CD4-positive, alpha-beta T cell (primary cell): Measurements from ENCODE around the gene SFTPD. TPM values are rescaled to one million over a fixed set of nuclear protein-coding genes. Genes with fewer than 3 reads are reported as not detected.
"Not testable (repeated sequence)": the region's sequence is repeated elsewhere in the genome, so short reads cannot be mapped to it uniquely, and the experiment has no call there.

Source experiments
- ATAC-seq: fragments of 200-7000 bp; cut with Tn5 transposase; one replicate; pipeline ENCODE4 v1.10.0; 2022; ENCODE audit warnings: mild to moderate bottlenecking; ENCODE audit not compliant: poor library complexity
- CTCF ChIA-PET: fragments of 350-600 bp; sonication (Branson Sonifier 250); formaldehyde crosslinking; loops from one replicate; lab custom pipeline; 2021; ENCODE audit warnings: antibody characterized with exemption, inconsistent platforms; lab: Charles Lee
- POLR2A ChIA-PET: fragments of 350-600 bp; sonication (Branson Sonifier 250); formaldehyde crosslinking; loops from one replicate; lab custom pipeline; 2021; ENCODE audit warnings: antibody characterized with exemption, inconsistent platforms; lab: Charles Lee
- DNase-seq, 14 experiments: peaks; one replicate each; pipeline ENCODE4 v3.0.0-alpha.2; 2013 to 2020; ENCODE audit warnings: mixed read lengths in 2 of 14
- H3K27ac ChIP-seq, 2 donors: one replicate each; pipeline versions ENCODE4 v1.5.1 to v1.7.0; 2013; ENCODE audit warnings: low read length in 2 of 2, low read depth in 1 of 2, mild to moderate bottlenecking in 1 of 2
- H3K27me3 ChIP-seq, 2 experiments: 1 replicate in 1 of 2; 2 replicates in 1 of 2; pipeline versions ENCODE4 v1.6.1 to v1.7.0; 2013; ENCODE audit warnings: low read length in 2 of 2, control low read depth in 1 of 2, mild to moderate bottlenecking in 1 of 2, moderate library complexity in 1 of 2; ENCODE audit not compliant: insufficient read depth in 2 of 2, control insufficient read depth in 1 of 2
- H3K36me3 ChIP-seq: one replicate; pipeline ENCODE4 v1.6.1; 2013; ENCODE audit warnings: low read length, control low read depth; ENCODE audit not compliant: insufficient read depth
- H3K4me1 ChIP-seq: one replicate; pipeline ENCODE4 v1.6.1; 2013; ENCODE audit warnings: low read length, control low read depth; ENCODE audit not compliant: insufficient read depth
- H3K4me3 ChIP-seq: one replicate; pipeline ENCODE4 v1.5.1; 2013; ENCODE audit warnings: mild to moderate bottlenecking, low read length, moderate library complexity
- H3K9me3 ChIP-seq, 2 experiments: 1 replicate in 1 of 2; 2 replicates in 1 of 2; pipeline versions ENCODE4 v1.6.1 to v1.7.0; 2013; ENCODE audit warnings: low read length in 2 of 2, mild to moderate bottlenecking in 2 of 2, control low read depth in 1 of 2, moderate library complexity in 1 of 2; ENCODE audit not compliant: control insufficient read depth in 1 of 2, insufficient read depth in 1 of 2
- H3K27ac Mint-ChIP-seq: one replicate; pipeline ENCODE4 v1.8.0; 2020; ENCODE audit warnings: mixed read lengths
- H3K27me3 Mint-ChIP-seq: one replicate; pipeline ENCODE4 v1.8.0; 2021; ENCODE audit warnings: mixed read lengths
- H3K36me3 Mint-ChIP-seq: one replicate; pipeline ENCODE4 v1.8.0; 2021; ENCODE audit warnings: low read depth, mixed read lengths
- H3K4me1 Mint-ChIP-seq: one replicate; pipeline ENCODE4 v1.8.0; 2021; ENCODE audit warnings: low read depth, mixed read lengths
- H3K4me3 Mint-ChIP-seq: one replicate; pipeline ENCODE4 v1.8.0; 2020; ENCODE audit warnings: mild to moderate bottlenecking, mixed read lengths
- H3K9me3 Mint-ChIP-seq: one replicate; pipeline ENCODE4 v1.8.0; 2020; ENCODE audit warnings: mixed read lengths
- intact Hi-C, 2 experiments: fragments of 100-400 bp; cut with DNase I in 1 of 2; cut with micrococcal nuclease in 1 of 2; formaldehyde crosslinking; loops; one replicate each; pipeline versions ENCODE4 v1.15.1 to v1.9.0; 2023 to 2025; cut with DNase I, micrococcal nuclease
- total RNA-seq, 174 experiments: library from RNA in 2 of 174; stranded (reverse) in 2 of 174; gene quantifications; one replicate each; pipeline ENCODE4 v1.2.3 and lab custom pipeline; 2021 to 2026
- TF ChIP-seq, protein P1 (sequence below): fragments of 200-600 bp; IDR thresholded peaks from one replicate; pipeline ENCODE4 v1.8.0; 2022; ENCODE audit warnings: antibody characterized with exemption, mild to moderate bottlenecking

Gene SFTPD
- total RNA-seq, 2 experiments from 2014 or later: not detected

DNA sequence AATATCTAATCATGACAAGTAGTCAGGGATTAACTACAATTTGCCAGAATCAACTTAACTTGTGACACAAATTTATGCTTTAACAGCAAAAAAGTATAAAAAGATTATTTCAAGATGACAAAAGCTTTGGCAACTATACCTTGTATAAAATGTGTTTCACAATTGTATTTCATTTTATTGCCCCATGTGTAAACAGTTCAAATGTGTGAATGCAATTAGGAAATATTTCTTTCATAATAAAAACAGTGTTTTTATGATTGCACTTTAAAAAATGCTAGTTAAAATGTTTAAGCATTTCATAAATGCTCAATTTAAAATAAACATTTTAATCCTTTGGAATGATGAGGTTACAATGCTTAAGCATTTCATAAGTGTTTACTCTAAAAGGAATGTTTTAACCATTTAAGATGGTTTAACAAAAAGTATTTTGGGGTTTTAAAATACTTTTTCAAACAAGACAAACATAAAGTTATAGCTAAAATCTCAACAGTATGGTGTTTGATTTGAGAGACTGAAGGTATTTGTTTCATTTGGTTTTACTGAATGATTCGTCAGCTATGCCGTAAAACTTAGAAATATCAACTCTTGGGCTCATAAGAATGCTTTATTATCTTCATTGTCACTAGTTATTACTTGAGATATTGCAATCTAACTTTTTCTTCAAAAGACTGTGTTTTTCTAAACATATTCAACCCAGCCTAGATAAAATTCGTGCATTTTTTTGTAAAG, 50.1 kb downstream of the SFTPD start:
- H3K27me3 ChIP-seq: peaks cover 2 to 10% of the 10 kb centered on the region in 2 experiments
- POLR2A ChIA-PET: no interaction called here
- Mint-ChIP-seq H3K27ac (no peak overlapping the region), H3K4me1 (peaks cover 6% of the 10 kb centered on the region), H3K27me3 (peaks cover 49% of the 10 kb centered on the region), H3K36me3 (no peaks in the 10 kb centered on the region), H3K4me3 (no peak overlapping the region), H3K9me3 (no peaks in the 10 kb centered on the region)
- H3K9me3 ChIP-seq: no peaks in the 10 kb centered on the region
- H3K4me3 ChIP-seq: no peak overlapping the region
- ATAC-seq: no peak
- CTCF ChIA-PET: no interaction called here
- H3K27ac ChIP-seq: no peak overlapping the region
- TF ChIP-seq, protein P1, sequence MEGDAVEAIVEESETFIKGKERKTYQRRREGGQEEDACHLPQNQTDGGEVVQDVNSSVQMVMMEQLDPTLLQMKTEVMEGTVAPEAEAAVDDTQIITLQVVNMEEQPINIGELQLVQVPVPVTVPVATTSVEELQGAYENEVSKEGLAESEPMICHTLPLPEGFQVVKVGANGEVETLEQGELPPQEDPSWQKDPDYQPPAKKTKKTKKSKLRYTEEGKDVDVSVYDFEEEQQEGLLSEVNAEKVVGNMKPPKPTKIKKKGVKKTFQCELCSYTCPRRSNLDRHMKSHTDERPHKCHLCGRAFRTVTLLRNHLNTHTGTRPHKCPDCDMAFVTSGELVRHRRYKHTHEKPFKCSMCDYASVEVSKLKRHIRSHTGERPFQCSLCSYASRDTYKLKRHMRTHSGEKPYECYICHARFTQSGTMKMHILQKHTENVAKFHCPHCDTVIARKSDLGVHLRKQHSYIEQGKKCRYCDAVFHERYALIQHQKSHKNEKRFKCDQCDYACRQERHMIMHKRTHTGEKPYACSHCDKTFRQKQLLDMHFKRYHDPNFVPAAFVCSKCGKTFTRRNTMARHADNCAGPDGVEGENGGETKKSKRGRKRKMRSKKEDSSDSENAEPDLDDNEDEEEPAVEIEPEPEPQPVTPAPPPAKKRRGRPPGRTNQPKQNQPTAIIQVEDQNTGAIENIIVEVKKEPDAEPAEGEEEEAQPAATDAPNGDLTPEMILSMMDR: no peak
- no peaks in the 10 kb centered on the region for H3K36me3 ChIP-seq
- peaks cover under 1% of the 10 kb centered on the region for H3K4me1 ChIP-seq
- no peak for DNase-seq
- intact Hi-C loops: no loop called here

- peaks cover 45% of the 10 kb centered on the region for H3K27me3 Mint-ChIP-seq
- intact Hi-C loops, H3K4me3 ChIP-seq, H3K27ac Mint-ChIP-seq, H3K4me1 Mint-ChIP-seq, H3K27me3 ChIP-seq, DNase-seq, H3K4me1 ChIP-seq, H3K36me3 Mint-ChIP-seq, H3K4me3 Mint-ChIP-seq, H3K27ac ChIP-seq, CTCF ChIA-PET, H3K36me3 ChIP-seq, H3K9me3 ChIP-seq, H3K9me3 Mint-ChIP-seq, POLR2A ChIA-PET, ATAC-seq: not testable (repeated sequence)
Observed at GRCh38 chr10:79892896-79893295, 56.0 kb downstream of the SFTPD start.

GRCh38 chr10:79890469-79890868, 58.4 kb downstream of the SFTPD start:
- H3K36me3 ChIP-seq: no peaks in the 10 kb centered on the region
- intact Hi-C loops: no loop called here
- Mint-ChIP-seq H3K4me1 (no peaks in the 10 kb centered on the region), H3K9me3 (no peaks in the 10 kb centered on the region), H3K36me3 (no peaks in the 10 kb centered on the region), H3K27me3 (peaks cover 40% of the 10 kb centered on the region), H3K27ac (no peak overlapping the region), H3K4me3 (no peak overlapping the region)
- no peaks in the 10 kb centered on the region for H3K9me3 ChIP-seq
- TF ChIP-seq, protein P1: no peak
- DNase-seq (no peak), ATAC-seq (no peak)
- ChIA-PET CTCF (no interaction called here), POLR2A (no interaction called here)
- no peak overlapping the region for H3K4me3 ChIP-seq
- no peaks in the 10 kb centered on the region for H3K4me1 ChIP-seq
- peaks cover 0 to 2% of the 10 kb centered on the region in 2 experiments for H3K27me3 ChIP-seq
- no peak overlapping the region for H3K27ac ChIP-seq

DNA sequence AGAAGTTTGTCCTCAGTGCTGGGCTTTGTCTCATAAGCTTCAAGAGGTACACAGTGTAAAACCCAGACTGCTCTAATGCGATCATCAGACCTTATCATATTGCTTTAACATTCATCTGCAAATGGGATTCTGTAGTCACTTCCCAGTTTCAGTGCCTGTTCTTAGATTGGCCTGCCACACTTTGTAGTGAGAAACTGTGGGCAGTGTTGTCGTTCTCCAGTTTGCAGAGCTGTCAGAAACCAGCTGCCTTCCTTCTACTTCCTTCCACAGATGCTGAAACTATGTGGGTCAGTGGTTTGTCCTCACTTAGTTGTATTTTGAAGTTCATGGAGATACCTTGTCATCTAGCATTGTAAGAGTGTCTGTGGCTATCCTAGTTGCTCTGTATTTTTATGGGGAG, 59.9 kb downstream of the SFTPD start:
- H3K4me3 Mint-ChIP-seq, H3K9me3 ChIP-seq, H3K4me1 ChIP-seq, POLR2A ChIA-PET, ATAC-seq, H3K27ac ChIP-seq, CTCF ChIA-PET, H3K4me1 Mint-ChIP-seq, H3K27ac Mint-ChIP-seq, H3K27me3 ChIP-seq, H3K4me3 ChIP-seq, H3K36me3 Mint-ChIP-seq, H3K9me3 Mint-ChIP-seq, H3K36me3 ChIP-seq, intact Hi-C loops: not testable (repeated sequence)
- peaks cover 39% of the 10 kb centered on the region for H3K27me3 Mint-ChIP-seq
- peak in 2 of 14 experiments; percentile 5 to 6 for DNase-seq

Other genes starting within 250 kb of the SFTPD start
- gene NUTM2B, start 245.9 kb downstream of the SFTPD start, total RNA-seq: under 1 TPM; 0.34 to 0.99 TPM
- 1 to 10 TPM in 1 of 2 experiments, under 1 TPM in 1; 0.99 to 1.6 TPM for gene NUTM2E, start 122.4 kb downstream of the SFTPD start, total RNA-seq
- gene TMEM254, start 129.6 kb upstream of the SFTPD start, total RNA-seq: 1 to 10 TPM; 4.0 to 5.6 TPM
- not detected for gene PLAC9, start 183.6 kb upstream of the SFTPD start, total RNA-seq